HCT116 (cell line): Measurements from ENCODE around the gene GCK. TPM values are rescaled to one million over a fixed set of nuclear protein-coding genes. Genes with fewer than 3 reads are reported as not detected.

Experiments
- ATAC-seq: fragments of 200-7000 bp; cut with Tn5 transposase; 2 replicates; pipeline ENCODE4 v1.9.1; 2020; ENCODE audit warnings: mild to moderate bottlenecking, moderate library complexity
- BruUV-seq: library from RNA; stranded (reverse); fragments of 400-500 nt; replicated peaks from 2 replicates; lab custom pipeline; 2021; lab: Mats Ljungman, UMichigan
- CTCF ChIA-PET: fragments of 300-600 bp; sonication (Branson Sonifier 250); formaldehyde crosslinking; loops from one replicate; lab custom pipeline; 2021; ENCODE audit warnings: antibody characterized with exemption; lab: Charles Lee
- POLR2A ChIA-PET: fragments of 300-600, 350-600 bp; sonication (Branson Sonifier 250); formaldehyde crosslinking; loops from one replicate; lab custom pipeline; 2021; ENCODE audit warnings: antibody characterized with exemption; lab: Charles Lee
- RAD21 ChIA-PET, 2 experiments: fragments of 300-600 bp; sonication (Branson Sonifier 250); formaldehyde crosslinking; loops; one replicate each; lab custom pipeline; 2023; ENCODE audit warnings: low total read pairs in 2 of 2; ENCODE audit not compliant: uncharacterized antibody in 2 of 2, unreplicated experiment in 2 of 2, low non-redundant PET in 1 of 2; lab: Charles Lee
- DNase-seq: peaks from one replicate; pipeline ENCODE4 v3.0.0-alpha.2; 2010; ENCODE audit warnings: low read depth, low spot score
- H2AFZ ChIP-seq: fragments of 200-600 bp; shearing (Covaris generic), sonication (generic); 2 replicates; pipeline ENCODE4 v1.6.1; 2017; ENCODE audit warnings: low read depth, mixed run types, mixed read lengths, antibody characterized with exemption, low read length; ENCODE audit not compliant: poor library complexity, severe bottlenecking
- H3K27ac ChIP-seq: 2 replicates; pipeline ENCODE4 v1.5.1; 2012; ENCODE audit warnings: low read depth, low read length
- H3K27me3 ChIP-seq: fragments of 200-600 bp; sonication (generic); 2 replicates; pipeline ENCODE4 v1.6.1; 2016; ENCODE audit warnings: mixed run types, low read length, mixed read lengths; ENCODE audit not compliant: insufficient read depth
- H3K36me3 ChIP-seq, 2 experiments: fragments of 200-500 bp in 1 of 2; fragments of 200-600 bp in 1 of 2; sonication (Bioruptor generic) in 1 of 2; sonication (generic) in 1 of 2; 2 replicates each; pipeline versions ENCODE4 v1.5.1 to v1.6.1; 2014 to 2016; ENCODE audit warnings: low read length in 2 of 2, inconsistent platforms in 1 of 2, mixed read lengths in 1 of 2, mixed run types in 1 of 2; ENCODE audit not compliant: insufficient read depth in 2 of 2, control insufficient read depth in 1 of 2
- H3K4me1 ChIP-seq, 2 experiments: fragments of 200-600 bp in 1 of 2; sonication (generic) in 1 of 2; 2 replicates each; pipeline versions ENCODE4 v1.5.1 to v1.6.1; 2012 to 2017; ENCODE audit warnings: low read length in 2 of 2, inconsistent platforms in 1 of 2, mild to moderate bottlenecking in 1 of 2, mixed read lengths in 1 of 2, mixed run types in 1 of 2, moderate library complexity in 1 of 2; ENCODE audit not compliant: insufficient read depth in 2 of 2, control insufficient read depth in 1 of 2
- H3K4me2 ChIP-seq: fragments of 200-600 bp; sonication (generic); 2 replicates; pipeline ENCODE4 v1.6.1; 2017; ENCODE audit warnings: mixed run types, low read length, mixed read lengths
- H3K4me3 ChIP-seq, 2 experiments: fragments of 200-600 bp in 1 of 2; sonication (generic) in 1 of 2; replicated peaks in 1 of 2; 2 replicates each; pipeline ENCODE4 v1.5.1; 2011 to 2016; ENCODE audit warnings: low read length in 2 of 2, control low read depth in 1 of 2, low read depth in 1 of 2, mild to moderate bottlenecking in 1 of 2, mixed read lengths in 1 of 2, mixed run types in 1 of 2
- H3K79me2 ChIP-seq: fragments of 200-600 bp; sonication (generic); 2 replicates; pipeline ENCODE4 v1.6.1; 2017; ENCODE audit warnings: mild to moderate bottlenecking, mixed run types, low read length, moderate library complexity, mixed read lengths; ENCODE audit not compliant: insufficient read depth
- H3K9ac ChIP-seq: fragments of 200-600 bp; sonication (generic); 2 replicates; pipeline ENCODE4 v1.6.1; 2016; ENCODE audit warnings: low read length, mixed read lengths
- H3K9me2 ChIP-seq: fragments of 200-600 bp; sonication (generic), shearing (Covaris generic); 2 replicates; pipeline ENCODE4 v1.6.1; 2017; ENCODE audit warnings: mixed run types, mild to moderate bottlenecking, moderate library complexity; ENCODE audit not compliant: insufficient read depth
- H3K9me3 ChIP-seq, 2 experiments: fragments of 200-500 bp in 1 of 2; fragments of 200-600 bp in 1 of 2; sonication (Bioruptor generic) in 1 of 2; sonication (generic) in 1 of 2; 2 replicates each; pipeline ENCODE4 v1.6.1; 2014 to 2017; ENCODE audit warnings: low read length in 2 of 2, mixed read lengths in 2 of 2, inconsistent platforms in 1 of 2, low read depth in 1 of 2, mild to moderate bottlenecking in 1 of 2, mixed run types in 1 of 2, moderate library complexity in 1 of 2; ENCODE audit not compliant: control insufficient read depth in 1 of 2, insufficient read depth in 1 of 2
- H4K20me1 ChIP-seq: fragments of 200-600 bp; sonication (generic), shearing (Covaris generic); 2 replicates; pipeline ENCODE4 v1.6.1; 2017; ENCODE audit warnings: mixed run types, mild to moderate bottlenecking, moderate library complexity; ENCODE audit not compliant: insufficient read depth
- CTCF ChIP-seq, 3 experiments: fragments of 200-600 bp in 1 of 3; sonication (generic) in 1 of 3; IDR thresholded peaks in 2 of 3; conservative IDR thresholded peaks in 1 of 3; 2 replicates each; pipeline ENCODE4 v1.5.1; 2012 to 2017; ENCODE audit warnings: low read depth in 2 of 3, low read length in 2 of 3, antibody characterized with exemption in 1 of 3, borderline replicate concordance in 1 of 3, control low read depth in 1 of 3, mild to moderate bottlenecking in 1 of 3, mixed read lengths in 1 of 3, mixed run types in 1 of 3, moderate library complexity in 1 of 3; ENCODE audit not compliant: insufficient read depth in 1 of 3
- ELF1 ChIP-seq: IDR thresholded peaks from 2 replicates; pipeline ENCODE4 v1.6.1; 2012; ENCODE audit warnings: low read depth, borderline replicate concordance
- EZH2 ChIP-seq: fragments of 200-600 bp; sonication (generic); IDR thresholded peaks from 2 replicates; pipeline ENCODE4 v1.6.1; 2017; ENCODE audit warnings: antibody characterized with exemption, mixed run types
- EZH2phosphoT487 ChIP-seq: fragments of 200-600 bp; IDR thresholded peaks from 2 replicates; pipeline ENCODE4 v1.6.1; 2018; ENCODE audit warnings: antibody characterized with exemption, borderline replicate concordance
- POLR2A ChIP-seq: IDR thresholded peaks from 2 replicates; pipeline ENCODE4 v1.7.0; 2011; ENCODE audit warnings: borderline replicate concordance; ENCODE audit not compliant: insufficient read depth, insufficient read length; ENCODE audit errors: extremely low read depth
- REST ChIP-seq: IDR thresholded peaks from 2 replicates; pipeline ENCODE4 v1.6.1; 2012; ENCODE audit warnings: low read depth
- SIN3A ChIP-seq: IDR thresholded peaks from 2 replicates; pipeline ENCODE4 v1.6.1; 2012; ENCODE audit warnings: low read depth
- SP1 ChIP-seq: IDR thresholded peaks from 2 replicates; pipeline ENCODE4 v1.6.1; 2012; ENCODE audit warnings: low read depth
- SRF ChIP-seq: IDR thresholded peaks from 2 replicates; pipeline ENCODE4 v1.6.1; 2012; ENCODE audit warnings: low read depth
- YY1 ChIP-seq: IDR thresholded peaks from 2 replicates; pipeline ENCODE4 v1.6.1; 2011; ENCODE audit warnings: low read length, low read depth, moderate library complexity, mild to moderate bottlenecking; ENCODE audit not compliant: insufficient replicate concordance; ENCODE audit errors: extremely low read depth
- ZFX ChIP-seq: fragments of 450-650 bp; IDR thresholded peaks from 2 replicates; pipeline ENCODE4 v1.6.1; 2017
- ZNF274 ChIP-seq: fragments of 200-500 bp; sonication (Bioruptor generic); IDR thresholded peaks from 2 replicates; pipeline ENCODE4 v1.6.1; 2014; ENCODE audit warnings: mild to moderate bottlenecking, low read depth, low read length, inconsistent platforms
- intact Hi-C: fragments of 100-400 bp; cut with micrococcal nuclease; formaldehyde crosslinking; loops from 2 replicates; pipeline ENCODE4 v1.10.0; 2022
- total RNA-seq: library from RNA; stranded (reverse); gene quantifications from one replicate; pipeline ENCODE4 v1.2.1, GENCODE V29; 2021; ENCODE audit not compliant: unreplicated experiment

Gene GCK
- total RNA-seq, 1 experiment from 2014 or later, result 0.34 TPM

GRCh38 chr7:44172803-44173424 lies 16.3 kb downstream of the GCK start:
- Histone ChIP-seq H4K20me1 (no peaks in the 10 kb centered on the region), H3K79me2 (no peaks in the 10 kb centered on the region), H3K9me2 (no peaks in the 10 kb centered on the region), H3K27me3 (0 out of 2 replicates have a peak, but pooled peaks cover 5% of the 10 kb centered on the region), H3K4me3 (no peak overlapping the region), H3K9ac (no peak overlapping the region), H3K4me1 (peaks cover 8% of the 10 kb centered on the region in 2 experiments), H2AFZ (no peak overlapping the region), H3K36me3 (no peaks in the 10 kb centered on the region), H3K9me3 (no peaks in the 10 kb centered on the region), H3K27ac (no peak overlapping the region), H3K4me2 (no peak overlapping the region)
- ChIA-PET POLR2A (no interaction called here), RAD21 (no interaction called here), CTCF (no interaction called here)
- no TSS peak for BruUV-seq
- ATAC-seq (no peak), DNase-seq (no peak)
- TF ChIP-seq EZH2phosphoT487 (no peak), POLR2A (no peak), YY1 (no peak), ELF1 (no peak), CTCF (IDR thresholded peaks at IDR 0.05 in 2 of 3, conservative IDR thresholded peaks at IDR 0.05 in 1 of 3; ENCODE audit: borderline replicate concordance in 1 of 3, insufficient read depth in 1 of 3, low read depth in 2 of 3, low read length in 2 of 3) (no peak)
- intact Hi-C loops, result no loop called here

GRCh38 chr7:44172352-44172751 lies 16.9 kb downstream of the GCK start:
- Histone ChIP-seq H3K9me2 (no peaks in the 10 kb centered on the region), H3K9me3 (no peaks in the 10 kb centered on the region), H3K27me3 (0 out of 2 replicates have a peak, but pooled peaks cover 5% of the 10 kb centered on the region), H3K36me3 (no peaks in the 10 kb centered on the region), H4K20me1 (no peaks in the 10 kb centered on the region), H3K79me2 (no peaks in the 10 kb centered on the region), H3K4me2 (no peak overlapping the region), H2AFZ (no peak overlapping the region), H3K27ac (no peak overlapping the region), H3K9ac (no peak overlapping the region), H3K4me3 (no peak overlapping the region)
- intact Hi-C loops, result no loop called here
- ChIA-PET POLR2A (no interaction called here), CTCF (no interaction called here)
- BruUV-seq, result no TSS peak
- DNase-seq, result no peak
- ATAC-seq, result no peak
- TF ChIP-seq REST, result no peak
- no peak for TF ChIP-seq ZNF274
- TF ChIP-seq ZFX, result no peak
- no peak for TF ChIP-seq EZH2phosphoT487
- TF ChIP-seq SP1, result no peak
- no peak for TF ChIP-seq EZH2
- no peak for TF ChIP-seq SRF
- TF ChIP-seq SIN3A, result no peak
- TF ChIP-seq, all 23 proteins: peak for 0
- H3K4me1 ChIP-seq, result peaks cover 2% of the 10 kb centered on the region in 2 experiments
- RAD21 ChIA-PET, result no interaction called here
